GM23248 (cell line): ENCODE results near the gene PTAFR. TPM values are rescaled to one million over a fixed set of nuclear protein-coding genes. Genes with fewer than 3 reads are reported as not detected.

ENCODE experiments used
- DNase-seq: peaks from one replicate; pipeline ENCODE4 v3.0.0-alpha.2; 2015
- H2AFZ ChIP-seq: fragments of 200-600 bp; sonication (generic); 2 replicates; pipeline ENCODE4 v1.6.1; 2016; ENCODE audit warnings: antibody characterized with exemption
- H3F3A ChIP-seq: fragments of 200-600 bp; sonication (generic); 2 replicates; pipeline ENCODE4 v1.6.1; 2016; ENCODE audit warnings: mild to moderate bottlenecking, antibody characterized with exemption, mixed run types; ENCODE audit not compliant: insufficient read depth
- H3K27ac ChIP-seq: fragments of 200-600 bp; sonication (generic); 2 replicates; pipeline ENCODE4 v1.5.1; 2016; ENCODE audit warnings: mild to moderate bottlenecking
- H3K27me3 ChIP-seq: fragments of 200-600 bp; sonication (generic); replicated peaks from 2 replicates; pipeline ENCODE4 v1.6.1; 2016; ENCODE audit warnings: mild to moderate bottlenecking; ENCODE audit not compliant: insufficient read depth
- H3K36me3 ChIP-seq: fragments of 200-600 bp; sonication (generic); 2 replicates; pipeline ENCODE4 v1.6.1; 2016; ENCODE audit warnings: low read depth, mild to moderate bottlenecking
- H3K4me1 ChIP-seq: fragments of 200-600 bp; sonication (generic); 2 replicates; pipeline ENCODE4 v1.6.1; 2016; ENCODE audit warnings: mild to moderate bottlenecking; ENCODE audit not compliant: insufficient read depth
- H3K4me2 ChIP-seq: fragments of 200-600 bp; sonication (generic); one replicate; pipeline ENCODE4 v1.6.1; 2016; ENCODE audit warnings: mild to moderate bottlenecking; ENCODE audit not compliant: unreplicated experiment
- H3K4me3 ChIP-seq: fragments of 200-600 bp; sonication (generic); 2 replicates; pipeline ENCODE4 v1.5.1; 2016; ENCODE audit warnings: mild to moderate bottlenecking
- H3K79me2 ChIP-seq: fragments of 200-600 bp; sonication (generic); 2 replicates; pipeline ENCODE4 v1.6.1; 2016; ENCODE audit warnings: mild to moderate bottlenecking; ENCODE audit not compliant: insufficient read depth
- H3K9ac ChIP-seq: fragments of 200-600 bp; sonication (generic); 2 replicates; pipeline ENCODE4 v1.6.1; 2016; ENCODE audit warnings: mild to moderate bottlenecking
- H3K9me2 ChIP-seq: fragments of 200-600 bp; sonication (generic); 2 replicates; pipeline ENCODE4 v1.6.1; 2016; ENCODE audit warnings: mixed run types, mild to moderate bottlenecking, moderate library complexity; ENCODE audit not compliant: insufficient read depth
- H3K9me3 ChIP-seq: fragments of 200-600 bp; sonication (generic); one replicate; pipeline ENCODE4 v1.6.1; 2017; ENCODE audit warnings: low read depth
- H4K20me1 ChIP-seq: fragments of 200-600 bp; sonication (generic); 2 replicates; pipeline ENCODE4 v1.6.0; 2016; ENCODE audit not compliant: insufficient read depth
- EZH2 ChIP-seq: fragments of 200-600 bp; sonication (generic); IDR thresholded peaks from 2 replicates; pipeline ENCODE4 v1.6.1; 2018; ENCODE audit warnings: antibody characterized with exemption, mild to moderate bottlenecking; ENCODE audit not compliant: insufficient read depth, poor library complexity, severe bottlenecking
- EZH2phosphoT487 ChIP-seq: fragments of 200-600 bp; sonication (generic); IDR thresholded peaks from 2 replicates; pipeline ENCODE4 v1.6.1; 2018; ENCODE audit warnings: antibody characterized with exemption, moderate library complexity, mild to moderate bottlenecking, low read depth; ENCODE audit not compliant: insufficient read depth
- WGBS, 2 experiments: methylation state at CpG; one replicate each; pipeline ENCODE4 v1.1.6; 2015 to 2017; ENCODE audit warnings: low lambda C conversion rate in 2 of 2, low coverage in 1 of 2; ENCODE audit errors: missing lambda C conversion rate in 2 of 2; 5-methylcytosine and 5-hydroxymethylcytosine counted together
- in situ Hi-C: fragments of 300-500 bp; cut with MboI; formaldehyde crosslinking; loops from 2 replicates; pipeline ENCODE4 v1.15.0; 2020
- polyA plus RNA-seq: library from polyadenylated mRNA; unstranded; fragments of >200 nt; fragmentation: Nextera tagmentation; extraction: Ambion mirVana; gene quantifications from 2 replicates; pipeline ENCODE4 v1.2.1, GENCODE V29; 2016
- total RNA-seq: library from RNA; depleted of rRNA; stranded (reverse); fragments of >200 nt; shearing (Covaris generic); gene quantifications from 2 replicates; pipeline ENCODE4 v1.2.3, GENCODE V29; 2014

PTAFR gene
- total and polyA plus RNA-seq, 2 experiments from 2014 or later = not detected

DNA sequence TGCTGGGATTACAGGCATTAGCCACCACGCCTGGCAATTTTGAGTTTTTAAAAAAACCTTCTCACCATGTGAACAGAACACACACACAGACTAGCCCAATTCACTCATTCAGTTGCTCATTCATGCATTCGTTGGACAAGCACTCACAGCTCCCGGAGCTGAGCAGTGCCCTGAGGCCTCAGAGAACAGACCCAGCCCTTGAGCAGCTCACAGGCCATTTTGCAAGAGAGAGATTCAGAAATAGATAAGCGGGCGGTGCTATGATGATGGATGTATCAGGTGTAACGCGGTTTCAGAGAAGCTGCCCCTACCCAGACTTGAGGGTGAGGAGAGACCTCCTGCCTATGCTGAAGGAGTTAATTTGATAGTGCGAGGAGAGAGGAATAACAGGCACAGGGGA is 18.6 kb downstream of the PTAFR start:
- peaks cover 7% of the 10 kb centered on the region; the same call in 1 of the 2 replicates for H3F3A ChIP-seq
- no peaks in the 10 kb centered on the region for H3K9me3 ChIP-seq
- H3K36me3 ChIP-seq = no peaks in the 10 kb centered on the region
- no peak overlapping the region for H3K9ac ChIP-seq
- H3K79me2 ChIP-seq = no peaks in the 10 kb centered on the region
- H3K27me3 ChIP-seq = no peaks in the 10 kb centered on the region
- no peaks in the 10 kb centered on the region for H4K20me1 ChIP-seq
- H3K4me3 ChIP-seq = no peak overlapping the region
- 87 to 89% methylated on average over 8 of the region's 8 CpGs for WGBS, 2 experiments
- peaks cover 10% of the 10 kb centered on the region for H3K4me1 ChIP-seq
- in situ Hi-C loops = no loop called here
- H3K27ac ChIP-seq = no peak overlapping the region
- no peak overlapping the region for H3K4me2 ChIP-seq
- H2AFZ ChIP-seq = no peak overlapping the region
- H3K9me2 ChIP-seq = no peaks in the 10 kb centered on the region
- TF ChIP-seq EZH2 (no peak), EZH2phosphoT487 (no peak)
- no peak for DNase-seq

DNA sequence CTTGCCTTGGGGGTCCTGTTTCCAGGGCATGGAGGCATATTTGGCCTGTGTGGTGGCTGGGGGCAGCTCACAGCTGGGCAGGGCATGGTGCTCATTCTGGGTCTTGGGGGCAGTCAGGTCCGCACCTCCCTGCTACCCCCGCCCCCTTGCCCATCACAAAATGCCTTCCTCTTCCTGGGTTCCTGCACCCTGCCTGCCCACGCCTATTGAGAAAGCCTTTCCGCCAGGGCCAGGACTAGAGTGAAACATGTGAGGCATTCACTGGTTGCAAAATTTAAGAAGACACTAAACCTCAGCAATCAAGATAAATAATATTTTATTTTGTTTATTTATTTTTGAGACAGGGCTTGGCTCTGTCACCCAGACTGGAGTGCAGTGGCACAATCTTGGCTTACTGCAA is 19.7 kb downstream of the PTAFR start:
- H3K27me3 ChIP-seq = no peaks in the 10 kb centered on the region
- no peaks in the 10 kb centered on the region for H4K20me1 ChIP-seq
- no peak overlapping the region for H3K4me3 ChIP-seq
- H3K27ac ChIP-seq = no peak overlapping the region
- no peaks in the 10 kb centered on the region for H3K79me2 ChIP-seq
- peaks cover 7% of the 10 kb centered on the region; the same call in 1 of the 2 replicates for H3F3A ChIP-seq
- H3K4me1 ChIP-seq = peaks cover 13% of the 10 kb centered on the region
- no peaks in the 10 kb centered on the region for H3K9me2 ChIP-seq
- no peaks in the 10 kb centered on the region for H3K9me3 ChIP-seq
- no peak overlapping the region for H3K4me2 ChIP-seq
- TF ChIP-seq EZH2phosphoT487 = no peak
- no peak for TF ChIP-seq EZH2
- no peak overlapping the region for H2AFZ ChIP-seq
- 85 to 90% methylated on average over 4 of the region's 4 CpGs for WGBS, 2 experiments
- H3K9ac ChIP-seq = no peak overlapping the region
- in situ Hi-C loops = no loop called here
- H3K36me3 ChIP-seq = no peaks in the 10 kb centered on the region
- DNase-seq = no peak

DNA sequence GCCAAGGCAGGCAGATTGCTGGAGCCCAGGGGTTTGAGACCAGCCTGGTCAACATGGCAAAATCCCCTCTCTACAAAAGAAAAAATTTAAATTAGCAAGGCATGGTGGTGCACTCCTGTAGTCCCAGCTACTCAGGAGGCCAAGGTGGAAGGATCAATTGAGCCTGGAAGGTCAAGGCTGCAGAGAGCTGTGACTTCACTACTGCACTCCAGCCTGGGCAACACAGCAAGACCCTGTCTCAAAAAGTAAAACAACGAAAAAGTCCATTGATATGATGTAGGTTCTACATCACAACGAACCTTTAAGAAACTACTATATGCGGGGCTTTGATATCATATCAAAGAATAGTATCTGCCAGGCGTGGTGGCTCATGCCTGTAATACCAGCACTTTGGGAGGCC is 20.9 kb downstream of the PTAFR start:
- H3K9ac ChIP-seq = no peak overlapping the region
- H3K4me1 ChIP-seq = peaks cover 7% of the 10 kb centered on the region
- 0 out of 2 replicates have a peak, but pooled peaks cover 2% of the 10 kb centered on the region for H3F3A ChIP-seq
- in situ Hi-C loops = no loop called here
- no peaks in the 10 kb centered on the region for H3K9me3 ChIP-seq
- DNase-seq = no peak
- H3K4me2 ChIP-seq = no peak overlapping the region
- no peaks in the 10 kb centered on the region for H4K20me1 ChIP-seq
- no peaks in the 10 kb centered on the region for H3K27me3 ChIP-seq
- no peak overlapping the region for H3K27ac ChIP-seq
- no peaks in the 10 kb centered on the region for H3K36me3 ChIP-seq
- 75 to 80% methylated on average over 4 of the region's 4 CpGs for WGBS, 2 experiments
- H3K79me2 ChIP-seq = no peaks in the 10 kb centered on the region
- H3K9me2 ChIP-seq = no peaks in the 10 kb centered on the region
- H3K4me3 ChIP-seq = no peak overlapping the region
- H2AFZ ChIP-seq = no peak overlapping the region
- no peak for TF ChIP-seq EZH2
- TF ChIP-seq EZH2phosphoT487 = no peak

- H3F3A ChIP-seq = no peaks in the 10 kb centered on the region
- no peak overlapping the region for H2AFZ ChIP-seq
- H3K27ac ChIP-seq = no peak overlapping the region
- DNase-seq = no peak
- no peak overlapping the region for H3K9ac ChIP-seq
- H3K9me2 ChIP-seq = no peaks in the 10 kb centered on the region
- no peaks in the 10 kb centered on the region for H3K36me3 ChIP-seq
- H3K4me3 ChIP-seq = no peak overlapping the region
- WGBS, 2 experiments = 61 to 64% methylated on average over 9 of the region's 9 CpGs
- H3K4me2 ChIP-seq = no peak overlapping the region
- H3K4me1 ChIP-seq = peaks cover 5% of the 10 kb centered on the region
- no peak for TF ChIP-seq EZH2phosphoT487
- TF ChIP-seq EZH2 = no peak
- H3K27me3 ChIP-seq = no peaks in the 10 kb centered on the region
- H4K20me1 ChIP-seq = no peaks in the 10 kb centered on the region
- in situ Hi-C loops = no loop called here
- H3K9me3 ChIP-seq = no peaks in the 10 kb centered on the region
- H3K79me2 ChIP-seq = no peaks in the 10 kb centered on the region
Measured at GRCh38 chr1:28154078-28154594, 22.4 kb downstream of the PTAFR start.
